ENCODE measurements around the gene TSKU. TPM values are rescaled to one million over a fixed set of nuclear protein-coding genes. Genes with fewer than 3 reads are reported as not detected.
"Not testable (repeated sequence)": the region's sequence is repeated elsewhere in the genome, so short reads cannot be mapped to it uniquely, and the experiment has no call there.

The TSKU gene
- total RNA-seq, 1 donor from 2014 or later = 5.0 TPM

DNA sequence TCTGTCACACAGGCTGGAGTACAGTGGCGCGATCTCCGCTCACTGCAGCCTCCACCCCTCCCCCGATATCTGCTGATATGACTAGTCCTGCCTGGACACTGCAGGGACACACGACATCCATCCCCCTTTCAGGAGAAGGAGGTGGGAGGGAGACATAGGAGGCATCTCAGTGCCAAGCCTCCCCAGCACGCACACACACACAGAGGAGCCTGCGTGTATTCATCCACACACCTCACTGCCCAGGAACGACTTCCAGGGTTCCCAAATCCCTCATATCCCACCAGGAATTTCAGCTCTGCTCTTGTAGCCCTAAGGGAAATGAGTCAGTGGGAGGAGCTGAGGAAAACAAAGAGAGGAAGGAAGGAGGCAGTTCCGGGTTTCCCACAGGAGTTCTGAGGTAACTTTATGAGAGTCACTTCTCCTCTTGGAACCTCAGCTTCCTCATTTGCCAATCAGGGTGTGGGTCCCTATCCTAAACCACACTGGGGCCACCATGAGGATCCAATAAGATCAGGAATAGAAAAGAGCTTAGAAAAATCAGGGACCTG is 40.4 kb downstream of the TSKU start:
- DNase-seq (ENCODE audit: low read depth, low spot score) = peak; percentile 97

DNA sequence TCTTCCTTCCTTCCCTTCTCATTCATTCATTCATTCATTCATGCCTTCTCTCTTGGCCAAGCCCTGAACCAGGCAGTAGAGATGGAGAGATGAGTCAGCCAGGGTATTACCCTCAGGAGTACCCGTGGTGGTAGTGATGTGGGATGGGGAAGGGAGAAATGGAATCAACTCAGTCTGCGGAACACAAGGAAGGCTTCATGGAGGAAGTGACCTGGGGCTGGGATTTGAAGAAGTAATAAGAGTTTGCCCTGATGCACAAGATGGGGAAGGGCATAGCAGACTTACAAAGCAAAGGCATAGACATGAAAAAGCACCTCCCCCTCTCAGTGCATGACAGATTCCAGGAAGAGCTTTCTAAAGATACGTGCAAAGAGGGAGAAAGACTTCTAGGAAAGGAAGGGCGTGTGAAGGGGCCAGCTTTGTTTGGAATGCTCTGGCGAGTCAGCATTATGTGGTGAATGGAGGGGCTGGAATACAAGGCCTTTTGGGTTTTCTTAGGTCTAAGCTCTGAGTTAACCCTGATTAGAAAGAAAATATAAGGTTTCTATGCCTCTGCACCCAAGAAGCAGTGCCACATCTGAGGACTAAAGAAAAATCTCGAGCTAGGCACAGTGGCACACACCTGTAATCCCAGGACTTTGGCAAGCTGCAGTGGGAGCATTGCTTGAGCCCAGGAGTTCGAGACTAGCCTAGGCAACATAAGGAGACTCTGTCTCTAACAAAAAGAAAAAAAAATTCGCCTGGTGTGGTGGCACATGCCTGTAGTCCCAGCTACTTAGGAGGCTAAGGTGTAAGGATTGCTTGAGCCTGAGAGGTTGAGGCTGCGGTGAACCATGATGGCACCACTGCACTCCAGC is 41.2 kb downstream of the TSKU start:
- DNase-seq (ENCODE audit: low read depth, low spot score) = peak; percentile 68

DNA sequence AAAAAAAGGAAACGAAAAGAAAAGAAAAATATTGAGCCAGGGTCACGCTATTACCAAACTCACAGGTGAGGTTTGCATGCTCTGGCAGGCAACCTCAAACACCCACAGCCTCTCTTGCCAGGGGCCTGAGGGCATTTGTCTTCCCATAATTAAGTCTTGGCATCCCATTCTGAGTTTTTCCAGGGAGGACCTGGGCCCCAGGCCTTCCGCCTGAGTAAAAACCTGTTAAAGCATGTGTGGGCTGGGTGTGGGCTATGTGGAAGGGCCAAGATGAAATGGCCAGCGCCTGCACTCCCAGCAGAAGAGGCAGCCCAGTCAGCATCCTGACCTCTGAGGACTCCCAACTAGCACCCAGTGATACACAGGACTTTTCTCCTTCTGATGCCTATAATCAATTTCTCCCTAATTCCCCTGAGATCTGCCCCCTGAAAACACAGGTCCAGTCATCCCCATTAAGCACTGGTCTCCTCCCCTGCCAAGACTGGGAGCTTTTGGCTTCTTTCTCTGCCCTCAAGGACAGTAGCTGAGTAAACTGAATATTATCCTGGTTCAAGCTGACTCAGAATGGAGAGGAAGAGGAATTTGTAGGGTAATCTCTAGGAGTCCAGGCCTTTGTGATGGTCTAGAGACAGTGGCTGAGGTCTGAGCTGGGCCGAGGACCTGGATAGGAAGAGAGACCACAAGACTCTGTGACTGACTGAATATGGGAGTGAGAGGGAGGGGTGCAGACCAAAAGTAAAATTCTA is 42.0 kb downstream of the TSKU start:
- DNase-seq (ENCODE audit: low read depth, low spot score) = no peak

DNA sequence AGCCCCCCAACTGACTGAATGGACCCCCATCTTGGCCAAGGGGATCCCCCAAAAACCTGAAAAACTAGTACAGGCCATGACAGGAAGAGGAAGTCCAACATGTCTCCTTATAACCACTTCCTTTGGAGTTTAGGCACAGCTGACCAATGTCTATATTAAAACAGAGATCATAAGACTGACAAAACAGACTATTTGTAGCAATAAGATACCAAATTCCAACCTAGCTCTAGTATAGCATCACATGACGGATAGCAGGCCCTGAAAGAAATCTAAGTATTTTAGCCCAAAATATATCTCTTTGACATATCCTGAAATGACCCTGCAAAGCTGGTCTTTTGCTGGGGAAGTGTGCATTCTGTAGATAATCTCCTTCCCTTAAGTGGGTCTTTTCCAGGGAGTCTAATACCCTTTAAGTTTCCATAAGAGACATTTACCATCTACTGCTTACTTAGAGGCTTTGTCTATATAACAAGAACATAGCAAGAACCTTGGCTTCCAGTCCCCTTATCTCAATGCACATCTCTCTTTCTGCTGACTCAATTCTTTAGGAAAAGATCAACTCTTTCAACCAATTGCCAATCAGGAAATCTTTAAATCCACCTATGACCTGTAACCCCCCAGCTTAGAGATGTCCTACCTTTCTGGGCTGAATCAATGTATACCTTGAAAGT is 42.7 kb downstream of the TSKU start:
- no peak for DNase-seq (ENCODE audit: low read depth, low spot score)

DNA sequence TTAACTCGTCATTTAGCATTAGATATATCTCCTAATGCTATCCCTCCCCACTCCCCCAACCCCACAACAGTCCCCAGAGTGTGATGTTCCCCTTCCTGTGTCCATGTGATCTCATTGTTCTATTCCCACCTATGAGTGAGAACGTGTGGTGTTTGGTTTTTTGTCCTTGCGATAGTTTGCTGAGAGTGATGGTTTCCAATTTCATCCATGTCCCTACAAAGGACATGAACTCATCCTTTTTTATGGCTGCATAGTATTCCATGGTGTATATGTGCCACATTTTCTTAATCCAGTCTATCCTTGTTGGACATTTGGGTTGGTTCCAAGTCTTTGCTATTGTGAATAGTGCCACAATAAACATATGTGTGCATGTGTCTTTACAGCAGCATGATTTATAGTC is 43.4 kb downstream of the TSKU start:
- DNase-seq (ENCODE audit: low read depth, low spot score) = not testable (repeated sequence)

DNA sequence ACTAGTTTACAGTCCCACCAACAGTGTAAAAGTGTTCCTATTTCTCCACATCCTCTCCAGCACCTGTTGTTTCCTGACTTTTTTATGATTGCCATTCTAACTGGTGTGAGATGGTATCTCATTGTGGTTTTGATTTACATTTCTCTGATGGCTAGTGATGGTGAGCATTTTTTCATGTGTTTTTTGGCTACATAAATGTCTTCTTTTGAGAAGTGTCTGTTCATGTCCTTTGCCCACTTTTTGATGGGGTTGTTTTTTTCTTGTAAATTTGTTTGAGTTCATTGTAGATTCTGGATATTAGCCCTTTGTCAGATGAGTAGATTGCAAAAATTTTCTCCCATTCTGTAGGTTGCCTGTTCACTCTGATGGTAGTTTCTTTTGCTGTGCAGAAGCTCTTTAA is 43.8 kb downstream of the TSKU start:
- DNase-seq (ENCODE audit: low read depth, low spot score) = not testable (repeated sequence)

DNA sequence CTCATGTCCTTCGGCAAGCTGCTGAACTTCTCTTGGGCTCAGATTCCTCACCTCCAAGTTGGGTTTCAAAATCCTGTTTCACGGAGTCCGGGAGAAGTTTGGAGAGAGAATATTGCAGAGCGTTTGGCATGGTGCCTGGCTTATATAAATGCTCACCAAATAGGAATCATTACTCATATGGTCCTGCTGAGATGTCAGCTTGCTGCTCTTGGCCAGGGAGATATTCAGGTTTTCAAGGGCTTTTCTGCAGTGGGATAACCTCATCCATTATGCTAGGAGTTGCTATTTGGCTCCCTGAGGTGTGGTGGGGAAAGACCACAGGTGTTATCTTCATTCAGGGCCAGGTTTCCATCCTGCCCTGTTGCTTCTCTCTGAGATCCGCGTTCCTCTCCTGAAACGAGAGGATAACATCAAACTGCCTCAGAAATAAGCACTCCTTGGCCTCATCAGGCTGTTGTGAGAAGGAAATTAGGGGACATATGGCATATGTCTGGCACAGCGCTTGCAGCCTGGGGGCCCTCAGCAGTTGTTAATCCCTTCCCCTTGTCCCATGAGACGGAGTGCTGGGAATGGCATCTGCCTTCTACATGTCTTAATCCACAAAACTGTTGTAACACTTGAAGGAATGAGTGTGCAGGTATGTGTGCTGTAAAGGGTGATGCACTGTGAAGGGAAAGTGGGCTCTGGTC is 47.6 kb downstream of the TSKU start:
- DNase-seq (ENCODE audit: low read depth, low spot score) = no peak

DNA sequence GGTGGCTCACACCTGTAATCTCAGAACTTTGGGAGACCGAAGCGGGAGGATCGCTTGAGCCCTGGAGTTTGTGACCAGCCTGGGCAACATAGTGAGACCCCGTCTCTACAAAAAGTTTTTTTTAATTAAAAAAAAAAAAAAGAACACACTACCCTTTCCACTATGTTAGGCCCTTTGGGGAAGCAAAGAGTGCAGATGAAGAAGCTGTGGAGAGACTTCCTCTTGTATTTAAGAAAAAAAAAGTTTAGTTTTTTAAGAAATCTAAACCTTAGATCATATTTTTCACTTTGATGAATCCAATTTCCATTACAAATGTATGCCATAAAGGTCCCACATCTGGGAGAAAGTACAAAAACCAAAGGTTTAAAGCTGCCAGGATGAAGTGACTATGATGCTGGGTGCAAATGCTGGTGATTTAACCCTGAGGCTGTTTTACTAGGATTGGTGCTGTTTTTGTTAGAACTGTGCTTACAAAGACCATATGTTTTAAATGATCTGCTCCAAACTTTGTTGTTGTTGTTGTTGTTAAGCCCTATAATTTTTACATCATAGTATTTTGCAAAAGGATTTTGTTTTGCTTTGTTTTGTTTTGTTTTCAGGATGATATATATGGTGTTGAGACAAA is 48.6 kb downstream of the TSKU start:
- no peak for DNase-seq (ENCODE audit: low read depth, low spot score)

DNA sequence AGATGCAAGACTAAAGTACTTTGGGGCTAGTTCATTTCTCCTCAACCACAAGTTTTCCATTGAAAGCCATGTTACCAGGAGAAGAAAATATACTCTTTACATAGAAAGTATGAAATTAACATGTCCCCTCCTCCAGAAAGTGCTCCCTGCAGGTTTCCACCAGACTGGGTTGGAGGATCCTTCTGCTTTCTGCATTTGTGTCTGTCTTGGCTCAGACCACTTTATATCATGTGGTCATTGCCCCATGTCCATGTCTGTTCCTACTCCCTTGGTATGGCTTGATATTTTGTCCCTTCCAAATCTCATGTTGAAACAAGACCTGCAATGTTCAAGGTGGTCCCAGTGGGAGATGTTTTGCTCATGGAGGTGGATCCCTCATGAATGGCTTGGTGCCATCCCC is 49.2 kb downstream of the TSKU start:
- no peak for DNase-seq (ENCODE audit: low read depth, low spot score)

DNA sequence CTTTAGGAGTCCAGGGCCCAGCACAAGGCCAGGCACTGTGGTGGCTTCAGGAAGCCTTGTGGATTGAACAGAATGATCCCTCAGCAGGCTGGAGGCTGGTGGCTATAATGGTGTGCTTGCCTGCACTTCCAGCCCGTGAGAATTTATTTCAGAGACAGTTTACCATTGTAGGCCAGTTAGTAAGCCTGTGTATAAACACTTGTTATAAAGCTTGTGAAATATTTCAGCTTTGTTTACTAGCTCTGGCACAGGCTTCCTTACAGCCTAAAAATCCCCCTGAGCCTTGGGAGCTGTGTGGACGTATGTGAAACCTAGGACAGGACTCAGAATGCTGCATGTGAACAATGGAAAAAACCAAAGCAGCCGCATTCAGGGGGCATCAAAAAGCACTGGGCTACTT is 51.0 kb downstream of the TSKU start:
- DNase-seq (ENCODE audit: low read depth, low spot score) = no peak

DNA sequence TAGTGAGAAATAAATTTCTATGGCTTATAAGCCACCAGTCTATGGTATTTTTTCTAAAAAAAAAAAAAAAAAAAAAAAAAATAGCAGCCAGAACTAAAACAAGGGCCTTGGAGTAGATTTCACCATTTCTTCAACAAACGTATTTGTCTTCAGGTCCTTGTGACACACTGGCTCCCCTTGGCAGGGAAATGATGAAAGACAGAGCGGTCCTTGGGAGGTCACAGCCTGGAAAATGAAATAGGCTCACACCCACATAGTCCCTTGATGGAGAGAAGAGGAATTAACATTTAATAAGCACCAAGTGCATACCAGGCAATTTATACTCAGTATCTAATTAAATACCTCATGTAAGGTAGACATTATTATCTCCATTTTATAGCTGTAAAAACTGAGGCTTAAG is 51.9 kb downstream of the TSKU start:
- no peak for DNase-seq (ENCODE audit: low read depth, low spot score)

DNA sequence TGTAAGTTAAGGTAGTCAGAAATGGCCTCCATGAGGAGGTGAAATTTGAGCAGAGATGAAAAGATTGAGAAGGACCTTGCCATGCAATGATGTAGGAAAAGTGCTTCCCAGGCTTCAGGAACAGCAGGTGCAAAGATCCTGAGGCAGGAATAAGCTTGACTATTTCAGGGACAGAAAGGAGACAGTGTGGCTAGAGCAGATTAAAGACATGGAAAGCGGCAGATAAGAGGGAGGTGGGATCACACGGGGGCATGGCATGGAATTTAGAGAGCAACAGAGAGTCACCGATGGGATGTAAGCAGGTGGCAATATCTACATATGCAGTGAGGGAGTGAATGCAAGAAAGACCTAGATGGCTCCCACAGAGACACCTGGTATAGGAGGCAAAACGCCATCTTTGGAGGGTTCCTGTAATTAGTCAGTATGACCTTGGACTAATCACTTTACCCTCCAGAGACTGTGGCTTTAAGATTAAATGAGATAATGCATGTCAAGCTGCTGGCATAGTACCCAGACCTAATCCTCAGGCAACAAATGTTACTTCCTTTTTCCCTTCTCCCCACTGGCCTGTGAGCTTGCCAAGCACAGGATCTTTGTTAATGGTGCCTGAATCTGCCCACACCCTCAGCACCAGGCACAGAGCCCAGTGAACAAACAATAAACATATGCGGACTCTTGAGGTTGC is 52.9 kb downstream of the TSKU start:
- DNase-seq (ENCODE audit: low read depth, low spot score) = no peak

DNA sequence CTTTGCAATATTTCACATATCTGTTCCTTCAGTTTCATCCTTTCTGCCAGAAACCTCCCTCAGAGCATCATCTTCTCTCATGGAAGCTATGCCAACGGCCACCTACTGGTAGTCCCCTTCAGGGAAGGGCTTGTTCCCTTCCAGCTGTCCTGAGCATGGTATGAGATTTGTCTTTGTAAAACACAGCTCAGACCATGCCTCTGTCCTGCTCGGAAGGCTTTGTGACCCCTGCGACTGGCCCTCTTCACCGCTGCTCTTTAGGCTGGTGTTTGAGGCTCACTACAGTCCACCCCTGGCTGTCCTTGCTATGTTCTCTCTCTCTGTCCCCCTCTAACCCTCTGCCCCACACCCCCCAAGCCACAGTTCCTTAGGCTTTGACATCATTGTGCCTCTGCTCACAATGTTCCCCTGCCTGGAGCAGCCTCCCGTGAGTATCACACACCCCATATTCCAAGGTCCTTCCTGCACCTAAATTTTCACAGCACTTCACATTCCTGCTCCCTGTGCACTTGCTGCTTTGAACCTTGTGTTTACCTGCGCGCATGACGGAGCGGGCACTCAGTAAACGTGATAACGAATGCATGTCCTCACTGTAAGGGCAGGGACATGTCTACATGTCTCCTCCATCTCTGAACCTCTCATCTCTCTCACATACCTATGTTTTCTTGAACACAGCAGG is 53.6 kb downstream of the TSKU start:
- DNase-seq (ENCODE audit: low read depth, low spot score) = no peak

DNA sequence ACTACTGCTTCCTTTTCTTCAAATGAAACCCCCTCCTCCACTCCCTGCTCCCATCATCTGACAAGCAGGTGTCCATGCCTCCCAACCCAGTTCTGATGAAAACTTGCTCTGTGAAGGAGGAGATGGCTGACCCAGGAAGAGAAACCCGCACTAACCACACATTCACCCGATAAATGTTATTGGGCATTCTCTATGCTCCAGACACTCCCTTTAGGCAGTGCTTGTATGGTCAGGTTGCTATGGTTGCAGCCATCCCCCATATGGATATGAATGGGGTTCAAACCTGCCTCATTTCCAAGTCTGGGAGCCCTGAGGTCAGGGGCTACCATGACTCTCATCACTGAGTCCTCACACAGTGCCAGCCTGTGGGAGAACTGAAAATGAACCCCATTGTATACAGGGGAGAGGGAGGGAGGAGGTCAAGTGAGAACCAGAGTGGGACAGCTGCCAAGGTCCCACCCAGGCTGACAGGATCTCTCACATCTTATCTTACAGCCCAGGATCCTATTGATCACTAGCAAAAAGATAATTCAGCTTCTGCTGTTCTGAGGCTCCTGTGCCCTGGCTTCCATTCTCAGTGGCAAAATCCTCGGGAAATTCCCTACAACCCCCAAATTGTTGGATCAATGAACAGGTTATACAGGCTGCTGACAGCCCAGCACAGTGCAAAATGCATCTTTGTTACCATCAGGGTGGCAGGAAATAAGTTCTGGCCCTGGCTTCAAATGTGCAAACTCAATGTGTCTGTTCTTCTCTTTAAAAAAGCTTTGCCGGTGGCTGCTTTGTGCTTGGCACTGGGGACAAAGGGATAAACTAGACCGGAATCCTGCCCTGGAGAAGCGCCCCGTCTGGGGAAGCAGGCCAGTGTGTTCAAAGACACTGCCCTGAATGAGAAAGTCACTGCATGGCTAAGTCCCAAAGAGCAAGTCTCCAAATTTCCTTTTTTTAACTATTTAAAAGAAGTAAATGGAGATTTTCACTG is 54.8 kb downstream of the TSKU start:
- no peak for DNase-seq (ENCODE audit: low read depth, low spot score)

DNA sequence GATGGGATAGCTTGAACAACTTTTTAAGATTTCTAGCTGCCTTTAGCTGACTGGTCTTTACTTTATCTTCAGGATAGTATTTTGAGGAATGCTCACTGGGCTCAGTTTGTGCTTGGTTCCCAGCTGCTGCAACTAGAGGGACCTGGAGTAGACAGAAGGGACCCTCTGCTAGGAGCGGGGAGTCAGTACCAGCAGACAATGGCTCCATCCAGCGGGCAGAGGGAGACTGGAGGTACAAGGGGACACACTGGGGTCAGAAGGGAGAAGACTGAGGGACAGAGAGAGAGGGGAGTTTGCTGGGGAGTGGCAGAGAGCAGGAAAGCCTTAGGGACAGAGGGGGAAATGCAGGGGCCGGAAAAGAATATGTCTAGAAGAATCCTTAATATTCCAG is 55.5 kb downstream of the TSKU start:
- DNase-seq (ENCODE audit: low read depth, low spot score) = no peak

DNA sequence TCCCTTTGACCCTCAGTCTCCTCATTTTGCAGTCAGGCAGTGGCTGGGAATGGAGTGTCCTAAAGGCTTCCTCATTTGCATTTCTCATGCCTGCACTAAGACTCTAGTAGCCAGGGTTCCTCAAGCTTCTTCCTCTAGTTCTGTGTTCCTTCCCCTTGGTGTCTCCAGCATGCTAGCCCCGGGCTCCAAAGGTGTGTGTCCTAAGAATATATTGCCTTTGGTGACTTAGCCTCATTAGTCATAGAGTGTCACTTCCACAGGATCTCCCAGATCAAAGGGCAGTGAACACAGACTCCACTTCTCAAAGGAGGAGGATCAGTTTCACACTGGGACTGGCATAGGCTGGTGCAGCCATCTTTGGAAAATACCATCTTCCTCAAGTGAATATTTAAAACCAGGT is 56.2 kb downstream of the TSKU start:
- no peak for DNase-seq (ENCODE audit: low read depth, low spot score)

DNA sequence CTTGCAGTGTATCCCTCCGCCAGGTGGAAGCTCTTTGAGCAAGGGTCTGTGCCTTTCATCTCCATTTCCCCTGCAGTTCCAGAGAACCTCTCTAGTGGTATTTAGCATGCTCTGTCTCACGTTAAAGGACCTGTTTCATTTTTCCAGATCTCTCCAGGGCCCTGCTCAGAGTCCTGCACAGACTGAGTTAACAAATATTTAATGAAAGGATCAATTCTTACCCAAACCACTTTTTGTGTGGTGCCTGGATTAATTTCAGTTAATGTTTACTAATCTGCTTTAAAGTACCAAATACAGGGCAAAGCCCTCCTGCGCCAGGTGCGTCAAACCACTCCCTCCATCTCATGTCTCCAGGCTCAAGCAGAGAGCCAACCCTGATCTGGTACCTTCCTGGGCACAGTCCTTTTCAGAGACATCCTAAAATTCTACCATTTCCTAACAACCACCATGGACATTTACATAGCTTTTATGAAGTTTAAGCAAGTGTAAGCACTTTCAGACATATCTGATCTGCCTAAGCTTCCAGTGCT is 58.8 kb downstream of the TSKU start:
- no peak for DNase-seq (ENCODE audit: low read depth, low spot score)

DNA sequence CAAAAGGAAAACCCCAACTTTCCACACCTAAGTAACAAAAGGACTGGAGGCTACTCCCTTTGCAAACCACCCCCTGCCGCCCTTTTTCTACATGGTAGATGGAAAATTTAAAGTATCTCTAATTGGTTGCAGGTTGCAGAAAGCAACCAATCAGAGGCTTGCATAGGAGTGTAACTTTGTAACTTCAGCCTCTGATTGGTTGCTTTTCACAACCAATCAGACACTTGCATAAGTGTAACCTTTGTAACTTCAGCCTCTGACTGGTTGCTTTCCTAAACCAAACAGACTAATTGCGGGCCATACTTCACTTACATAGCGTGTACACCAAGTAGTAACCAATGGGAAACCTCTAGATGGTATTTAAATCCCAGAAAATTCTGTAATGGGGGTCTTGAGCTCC is 60.8 kb downstream of the TSKU start:
- DNase-seq (ENCODE audit: low read depth, low spot score) = no peak

All from pulmonary artery endothelial cell (primary cell).